GM19395 (cell line): Measurements from ENCODE around the gene TTC21A.

ENCODE experiments used
- ATAC-seq: cut with Tn5 transposase; IDR thresholded peaks from one replicate; pipeline ENCODE4 v1.9.1; 2021; ENCODE audit warnings: mild to moderate bottlenecking, moderate library complexity; ENCODE audit not compliant: unreplicated experiment

Gene TTC21A

DNA sequence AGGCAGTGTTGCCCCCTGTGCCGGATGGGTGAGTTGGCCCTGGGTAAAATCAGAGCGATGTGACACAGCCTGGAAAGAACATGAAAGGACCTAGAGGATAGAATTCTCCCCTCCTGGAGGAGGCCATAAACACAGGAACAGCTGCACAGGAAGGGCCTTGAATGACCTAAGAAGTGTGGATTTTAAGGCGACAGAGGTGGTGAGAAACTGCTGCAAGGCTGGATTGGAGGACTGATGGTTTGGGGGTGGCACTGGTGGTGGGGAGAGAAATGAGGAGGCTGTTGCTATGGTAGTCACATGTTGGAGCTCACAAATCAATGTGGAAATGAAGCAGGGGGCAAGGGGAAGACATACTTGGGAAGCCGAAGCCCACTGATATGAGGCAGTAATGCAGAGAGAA, 71.1 kb downstream of the TTC21A start:
- no peak for ATAC-seq

DNA sequence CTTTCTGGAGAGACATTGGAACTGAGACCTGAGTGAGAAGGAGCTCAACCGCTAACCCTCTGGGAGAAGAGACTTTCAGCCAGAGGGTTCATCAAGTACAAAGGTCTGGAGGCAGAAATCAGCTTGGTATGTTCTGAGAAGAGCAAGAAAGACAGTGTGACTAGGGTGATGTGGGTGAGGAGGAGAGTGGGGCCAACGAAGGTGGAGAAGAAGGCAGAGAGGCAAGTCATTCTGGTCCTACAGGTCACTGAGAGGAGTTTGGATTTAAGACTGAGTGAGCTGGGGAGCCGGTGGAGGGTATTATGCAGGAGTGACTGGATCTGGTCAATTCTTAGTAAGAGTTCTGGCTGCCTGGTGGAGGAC, 72.7 kb downstream of the TTC21A start:
- ATAC-seq = no peak

- ATAC-seq = peak; percentile 92
Observed at GRCh38 chr3:39180546-39181346, 73.3 kb downstream of the TTC21A start.

DNA sequence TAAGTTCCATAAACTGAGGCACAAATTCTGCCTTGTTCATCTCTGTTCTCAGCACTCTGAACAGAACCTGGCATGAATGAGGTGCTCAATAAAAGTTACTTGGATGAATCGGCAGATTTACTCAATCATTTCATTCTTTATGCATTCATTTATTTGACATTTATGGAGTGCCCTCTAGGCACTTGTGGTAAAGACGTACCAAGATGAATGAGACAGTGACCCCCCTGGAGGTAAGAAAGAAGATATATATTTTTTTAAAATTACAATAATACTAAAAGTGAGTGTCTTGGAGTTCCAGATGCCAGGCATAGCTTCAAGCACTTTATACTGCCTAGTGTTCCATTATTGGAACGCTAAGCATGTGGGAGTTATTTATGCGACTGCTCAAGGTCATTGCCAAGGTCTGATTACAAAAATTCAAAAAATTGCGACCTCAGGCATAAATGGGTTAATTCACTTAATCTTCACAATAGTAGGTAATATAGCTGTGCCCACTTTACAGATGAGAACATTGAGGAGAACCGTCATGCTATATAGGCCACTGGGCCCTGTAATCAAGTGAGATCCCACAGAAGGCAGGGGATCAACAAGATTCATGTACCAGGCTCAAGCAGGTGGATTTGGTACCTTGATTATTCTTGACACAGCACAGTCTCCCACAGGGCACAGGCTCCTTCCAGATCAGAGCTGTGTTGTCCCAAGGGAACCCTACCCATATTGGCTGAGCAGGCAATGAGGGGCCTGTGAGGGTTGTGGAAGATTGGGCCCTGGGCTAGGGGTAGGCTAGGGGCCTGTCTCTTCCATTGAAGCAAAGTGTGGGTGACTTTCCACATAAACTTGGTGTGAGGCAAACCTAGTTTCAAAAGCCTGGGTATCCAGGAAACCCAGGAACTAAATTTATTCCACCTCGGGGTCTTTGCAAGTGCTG, 74.2 kb downstream of the TTC21A start:
- no peak for ATAC-seq

DNA sequence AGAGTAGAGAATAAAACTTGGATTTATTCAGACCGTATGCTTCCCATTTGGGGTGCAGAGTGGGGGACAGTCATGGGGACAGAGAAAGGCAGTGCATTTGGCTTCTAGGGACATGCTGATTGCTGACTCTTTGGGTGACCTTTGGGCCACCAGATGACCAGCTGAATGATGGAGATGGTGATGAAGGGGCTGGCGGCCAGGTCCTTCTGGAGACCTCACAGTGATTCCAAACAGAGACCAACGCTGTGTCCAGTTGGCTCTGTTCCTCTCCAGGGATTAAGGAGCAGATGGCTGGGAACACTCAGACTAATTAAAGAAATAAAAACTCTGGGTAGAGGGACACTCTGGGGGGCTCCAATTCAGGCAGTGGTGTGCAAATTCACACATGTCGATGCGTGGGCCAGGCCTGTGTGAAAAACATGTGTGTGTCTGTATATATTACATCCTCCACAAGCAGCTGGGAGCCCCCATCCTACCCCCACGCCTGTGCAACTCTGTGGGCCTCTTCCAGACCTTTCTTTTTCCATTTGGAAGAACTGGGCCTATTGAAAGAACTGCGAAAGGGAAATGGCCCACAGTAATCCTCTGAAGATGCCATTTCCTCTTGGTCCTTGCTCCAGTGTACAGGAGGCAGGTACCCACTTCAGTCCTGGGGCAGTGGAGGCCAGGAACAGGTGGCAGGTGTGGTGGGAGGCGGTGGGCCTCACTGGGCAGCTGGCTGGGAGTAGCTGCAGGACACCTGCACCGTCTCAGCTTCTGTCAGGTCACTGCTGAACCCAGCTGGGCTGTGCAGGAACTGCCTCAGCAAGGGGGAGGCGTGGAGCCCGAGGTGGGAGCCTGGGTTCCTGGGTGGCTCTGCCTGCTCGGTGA, 76.0 kb downstream of the TTC21A start:
- ATAC-seq = no peak

- ATAC-seq = no peak
Observed at GRCh38 chr3:39184081-39184967, 76.8 kb downstream of the TTC21A start.

GRCh38 chr3:39184968-39185285, 77.4 kb downstream of the TTC21A start:
- no peak for ATAC-seq

- no peak for ATAC-seq
Observed at GRCh38 chr3:39185326-39185958, 78.0 kb downstream of the TTC21A start.

GRCh38 chr3:39185959-39186691, 78.6 kb downstream of the TTC21A start:
- ATAC-seq = no peak

DNA sequence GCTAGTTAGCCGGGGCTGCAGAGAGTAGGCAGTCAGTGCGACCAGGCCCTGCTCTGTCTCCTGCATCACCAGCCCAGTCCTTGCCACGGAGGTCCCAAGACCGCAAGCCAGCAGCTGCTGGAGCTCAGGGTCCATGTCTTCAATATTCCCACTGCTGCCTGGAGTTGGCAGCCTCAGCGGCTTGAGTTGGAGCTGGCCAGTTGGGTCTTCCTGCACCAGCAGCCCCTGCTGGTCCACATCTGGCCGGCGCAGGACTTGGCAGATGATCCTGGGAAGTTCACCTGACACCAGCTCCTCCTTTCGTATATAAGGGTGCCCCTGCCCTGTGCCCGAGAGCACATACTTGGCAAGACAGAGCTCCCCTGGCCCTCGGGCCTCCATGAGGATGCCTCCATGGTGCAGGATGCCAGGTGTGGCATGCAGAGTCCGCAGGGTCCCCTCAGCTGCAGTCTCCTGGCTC, 79.2 kb downstream of the TTC21A start:
- no peak for ATAC-seq

GRCh38 chr3:39187372-39188155, 80.1 kb downstream of the TTC21A start:
- ATAC-seq = no peak
